NCI-H774 (cell line): ENCODE measurements around the gene KRTAP2-3.

Experiments used
- DNase-seq: peaks from one replicate; lab custom pipeline; 2025; lab: John Stamatoyannopoulos, UW

Gene KRTAP2-3

DNA sequence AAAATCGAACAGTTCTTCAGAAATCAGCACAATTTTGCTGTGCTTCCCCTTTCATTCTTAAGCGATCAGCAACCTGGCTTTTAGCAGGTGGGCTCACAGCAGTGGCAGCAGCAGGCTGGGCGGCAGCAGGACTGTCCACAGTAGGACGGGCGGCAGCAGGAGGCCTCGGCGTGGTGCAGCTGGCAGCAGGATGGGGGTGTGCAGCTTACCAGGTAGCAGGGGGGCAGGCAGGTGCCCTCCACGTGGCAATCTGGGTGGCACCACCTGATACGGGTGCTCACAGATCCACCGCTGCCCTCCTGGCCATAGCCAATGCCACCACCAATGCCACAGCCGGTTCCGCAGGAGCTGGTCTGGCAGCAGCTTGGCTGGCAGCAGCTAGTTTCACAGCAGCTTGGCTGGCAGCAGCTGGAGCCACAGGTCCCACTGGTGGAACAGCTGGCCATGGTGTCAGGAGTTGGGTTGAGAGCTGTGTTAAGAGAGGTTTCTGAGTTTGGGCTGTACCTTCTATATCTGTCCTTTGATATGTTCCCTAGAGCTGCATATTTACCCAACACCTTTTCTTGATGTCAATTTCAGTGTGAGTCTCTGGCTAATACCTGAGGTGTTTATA, 30.2 kb downstream of the KRTAP2-3 start, which contains the start of gene KRTAP1-4:
Gene KRTAP1-4 (minus strand): TSS at position 563 of the 613 bp plus-strand sequence. CDS start 117 bp downstream, at position 446.
- no peak for DNase-seq

DNA sequence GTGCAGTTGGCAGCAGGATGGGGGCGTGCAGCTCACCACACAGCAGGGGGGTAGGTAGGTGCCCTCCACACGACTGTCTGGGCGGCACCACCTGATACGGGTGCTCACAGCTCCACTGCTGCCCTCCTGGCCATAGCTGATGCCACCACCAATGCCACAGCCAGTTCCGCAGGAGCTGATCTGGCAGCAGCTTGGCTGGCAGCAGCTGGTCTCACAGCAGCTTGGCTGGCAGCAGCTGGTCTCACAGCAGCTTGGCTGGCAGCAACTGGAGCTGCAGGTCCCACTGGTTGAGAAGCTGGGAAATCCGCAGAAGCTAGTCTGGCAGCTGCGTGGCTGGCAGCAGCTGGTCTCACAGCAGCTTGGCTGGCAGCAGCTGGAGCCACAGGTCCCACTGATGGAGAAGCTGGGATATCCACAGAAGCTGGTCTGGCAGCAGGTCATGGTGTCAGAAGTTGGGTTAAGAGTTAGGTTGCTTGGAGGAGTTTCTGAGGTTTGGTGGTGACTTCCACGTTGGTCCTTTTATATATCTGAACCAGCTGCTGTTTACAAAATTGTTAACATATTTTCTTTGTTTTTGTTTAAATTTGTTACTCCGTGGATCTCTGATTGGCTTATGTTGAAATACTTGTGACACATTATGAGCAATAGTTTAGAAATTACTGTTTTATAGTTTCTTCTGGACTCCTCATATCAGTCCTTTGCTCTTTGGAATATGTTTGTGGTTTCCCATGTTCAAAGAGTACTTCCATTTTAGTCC, 33.0 kb downstream of the KRTAP2-3 start, which contains the start of gene KRTAP1-5:
Gene KRTAP1-5 (minus strand): TSS at position 494 of the 757 bp plus-strand sequence. CDS start 53 bp downstream, at position 441.
- peak; percentile 57 for DNase-seq

DNA sequence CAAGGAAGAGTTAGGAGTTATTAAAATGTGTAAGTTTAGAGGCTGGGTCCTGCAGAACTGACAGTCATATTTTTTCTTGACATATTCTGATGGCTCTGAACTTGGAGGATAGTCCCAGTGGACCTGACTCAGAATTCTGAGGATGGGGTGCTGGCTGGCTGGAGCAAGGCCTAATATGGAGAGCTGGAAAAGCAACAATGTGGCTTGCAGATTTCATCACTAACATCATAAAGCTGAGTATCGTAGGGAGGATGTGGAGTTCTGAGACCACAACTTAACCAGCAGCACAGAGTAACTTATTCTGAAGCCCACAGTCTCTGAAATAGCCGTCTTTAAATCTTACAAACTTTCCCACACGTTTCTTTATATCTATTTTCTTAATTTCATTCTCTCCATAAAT, 35.2 kb downstream of the KRTAP2-3 start:
- no peak for DNase-seq

DNA sequence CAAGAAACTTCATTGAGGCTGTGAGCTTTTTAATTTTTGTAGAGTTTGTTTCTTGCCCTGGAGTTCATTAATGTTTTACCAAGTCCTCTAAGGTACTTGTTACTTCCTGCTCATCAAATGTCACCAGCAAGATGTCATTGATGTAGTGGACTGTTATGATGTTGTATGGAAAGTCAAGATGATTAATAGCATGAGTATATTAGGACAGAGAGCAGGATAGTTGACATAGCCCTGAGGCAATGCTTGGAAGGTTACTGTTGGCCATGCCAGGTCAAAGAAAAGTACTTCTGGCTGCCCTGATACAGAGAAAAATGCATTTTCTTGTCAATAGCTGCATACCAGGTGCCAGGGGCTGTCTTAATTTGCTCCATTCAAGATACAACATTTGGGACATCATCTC, 39.6 kb downstream of the KRTAP2-3 start:
- DNase-seq = no peak

DNA sequence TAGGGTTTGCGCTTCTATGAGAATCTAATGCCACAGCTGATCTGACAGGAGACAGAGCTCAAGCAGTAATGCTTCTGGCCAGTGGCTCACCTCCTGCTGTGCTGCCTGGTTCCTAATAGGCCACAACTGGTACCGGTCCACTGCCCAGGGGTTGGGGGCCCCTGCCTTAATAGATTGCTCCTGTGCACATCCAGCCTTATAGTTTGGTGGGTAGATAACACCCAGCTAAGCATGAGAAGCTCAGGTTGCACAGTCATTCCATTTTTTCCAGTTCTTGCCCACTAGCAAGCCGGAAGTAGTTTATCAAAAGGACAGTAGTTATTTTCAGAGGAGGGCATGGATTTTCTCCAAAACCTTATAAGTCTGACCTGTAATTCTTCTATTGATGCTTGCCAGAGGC, 40.5 kb downstream of the KRTAP2-3 start:
- DNase-seq = no peak

DNA sequence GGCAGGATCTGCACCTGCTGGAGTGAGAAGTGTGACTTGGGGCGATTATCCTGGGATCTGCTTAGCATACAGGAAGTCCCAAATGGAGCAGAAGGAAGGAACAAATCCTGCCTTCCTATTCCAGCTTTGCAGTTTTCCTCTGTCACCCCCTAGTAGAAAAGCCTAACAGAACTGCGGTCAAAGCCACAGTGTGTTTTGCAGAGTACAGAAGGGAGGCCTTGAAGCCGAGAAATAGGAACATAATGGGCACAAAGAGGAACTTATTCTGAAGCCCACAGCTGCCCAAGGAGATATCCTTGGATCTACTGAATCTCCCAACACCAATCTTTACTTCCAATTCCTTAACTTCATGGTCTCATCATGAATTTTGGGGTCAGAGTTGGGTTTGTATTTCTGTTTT, 41.4 kb downstream of the KRTAP2-3 start:
- DNase-seq = no peak

DNA sequence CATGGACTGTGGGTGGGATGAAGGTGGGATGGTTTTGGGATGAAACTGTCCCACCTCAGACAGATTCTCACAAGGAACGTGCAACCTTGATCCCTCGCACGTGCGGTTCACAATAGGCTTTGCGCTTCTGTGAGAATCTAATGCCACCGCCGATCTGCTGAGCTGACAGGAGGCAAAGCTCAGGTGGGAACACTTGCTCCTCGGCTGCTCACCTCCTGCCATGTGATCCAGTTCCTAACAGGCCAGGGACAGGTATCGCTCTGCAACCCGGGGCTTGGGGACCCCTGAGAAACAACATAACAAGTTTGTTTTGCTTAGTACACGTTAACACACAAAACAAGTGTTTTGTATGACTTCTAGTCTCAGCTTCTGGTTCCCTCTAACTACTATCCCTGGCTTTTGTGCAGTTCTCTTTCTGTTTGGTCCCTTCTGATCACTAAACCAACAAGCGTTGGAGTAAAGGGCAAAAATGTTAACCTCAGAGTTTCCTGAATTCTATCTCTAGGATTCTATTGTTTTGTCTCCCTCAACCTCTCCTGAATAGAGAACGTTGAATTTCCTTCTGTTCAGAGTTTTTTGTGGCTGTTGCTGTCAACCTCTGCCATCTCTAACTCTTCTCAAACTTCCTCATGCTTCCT, 43.2 kb downstream of the KRTAP2-3 start:
- no peak for DNase-seq

DNA sequence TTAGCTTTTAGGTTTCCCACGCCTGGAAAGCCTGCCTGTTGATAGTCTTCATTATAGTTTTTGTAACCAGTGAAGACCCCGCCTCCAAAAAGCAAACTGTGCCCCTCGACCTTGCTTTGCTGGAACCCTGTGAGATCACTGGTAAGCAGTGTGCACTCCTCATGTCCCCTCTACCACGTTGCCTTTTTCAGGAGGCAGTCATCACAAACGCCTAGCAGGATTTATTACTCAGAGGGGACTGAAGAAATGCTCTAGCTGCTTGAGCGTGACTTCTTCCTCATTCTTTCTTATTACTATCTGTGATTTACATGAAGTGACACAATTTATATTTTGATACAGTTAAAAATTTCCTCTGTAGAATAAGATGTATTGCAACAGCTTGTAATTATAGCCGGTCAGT, 44.5 kb downstream of the KRTAP2-3 start:
- DNase-seq = no peak

DNA sequence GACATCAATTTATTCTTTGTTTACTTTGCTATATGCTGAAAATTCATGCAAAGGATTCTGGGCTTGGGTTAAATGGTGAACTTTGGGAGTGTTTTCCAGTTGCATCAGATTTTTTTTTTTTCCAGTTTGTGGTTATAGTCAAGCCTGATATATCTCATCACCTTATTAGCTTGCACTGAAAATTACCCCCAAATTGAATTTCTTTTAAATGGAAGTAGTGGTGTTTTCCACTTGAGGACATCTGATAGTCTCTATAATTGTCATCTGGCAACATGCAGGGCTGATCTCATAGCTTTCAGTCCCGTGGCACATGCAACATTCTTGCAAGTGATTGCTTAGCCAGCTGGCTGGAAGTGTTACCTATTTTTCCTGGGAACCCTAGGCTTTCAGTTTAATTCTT, 46.3 kb downstream of the KRTAP2-3 start:
- DNase-seq = no peak

DNA sequence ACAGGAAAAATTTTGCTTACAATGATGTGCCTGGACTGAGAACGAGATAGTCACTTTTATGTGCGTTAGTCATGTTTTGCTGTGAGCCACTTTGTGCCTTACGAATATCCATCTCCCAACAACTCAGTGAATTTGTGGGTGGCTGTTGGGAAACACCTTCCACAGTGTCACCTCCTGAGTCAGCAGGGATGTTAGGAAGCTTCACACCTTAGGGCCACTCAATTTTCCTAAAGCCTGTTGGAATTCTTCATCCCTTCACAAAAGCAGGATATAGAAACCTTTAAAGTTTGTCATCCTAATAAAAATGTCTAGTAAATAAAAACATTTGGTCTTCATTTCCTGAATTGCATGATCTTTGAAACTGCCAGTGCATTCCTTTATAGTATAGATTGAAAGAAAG, 46.7 kb downstream of the KRTAP2-3 start:
- DNase-seq = no peak

DNA sequence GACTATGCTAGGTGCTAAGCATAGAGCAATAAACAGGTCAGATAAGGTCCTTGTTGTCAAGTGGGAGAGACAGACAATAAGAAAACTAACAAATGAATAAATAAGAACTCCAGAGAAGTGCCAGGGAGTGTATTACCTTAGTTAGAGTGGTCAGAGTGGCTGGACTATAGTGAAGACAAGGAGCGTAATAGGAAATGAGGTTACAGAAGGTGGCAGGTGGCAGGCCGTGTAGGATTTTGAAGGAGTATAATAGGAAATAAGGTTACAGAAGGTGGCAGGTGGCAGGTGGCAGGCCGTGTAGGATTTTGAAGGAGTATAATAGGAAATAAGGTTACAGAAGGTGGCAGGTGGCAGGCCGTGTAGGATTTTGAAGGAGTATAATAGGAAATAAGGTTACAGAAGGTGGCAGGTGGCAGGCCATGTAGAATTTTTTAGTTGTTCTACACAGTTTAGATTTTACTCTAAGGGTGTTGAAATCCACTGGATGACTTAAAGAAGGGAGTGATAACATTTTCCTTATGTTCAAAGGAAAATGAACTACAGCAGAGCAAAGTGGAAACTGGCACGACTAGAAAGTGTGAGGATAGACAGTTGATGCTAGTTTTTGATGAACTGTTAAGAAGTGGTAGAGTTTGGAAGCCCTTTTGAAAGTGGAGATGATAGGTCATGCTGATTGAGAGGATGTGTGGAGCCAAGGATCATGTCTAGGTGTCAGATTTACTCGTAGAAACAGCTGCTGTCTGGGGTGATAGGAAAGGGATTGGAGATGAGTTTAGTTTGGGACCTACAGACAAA, 47.4 kb downstream of the KRTAP2-3 start:
- DNase-seq = peak; percentile 25

DNA sequence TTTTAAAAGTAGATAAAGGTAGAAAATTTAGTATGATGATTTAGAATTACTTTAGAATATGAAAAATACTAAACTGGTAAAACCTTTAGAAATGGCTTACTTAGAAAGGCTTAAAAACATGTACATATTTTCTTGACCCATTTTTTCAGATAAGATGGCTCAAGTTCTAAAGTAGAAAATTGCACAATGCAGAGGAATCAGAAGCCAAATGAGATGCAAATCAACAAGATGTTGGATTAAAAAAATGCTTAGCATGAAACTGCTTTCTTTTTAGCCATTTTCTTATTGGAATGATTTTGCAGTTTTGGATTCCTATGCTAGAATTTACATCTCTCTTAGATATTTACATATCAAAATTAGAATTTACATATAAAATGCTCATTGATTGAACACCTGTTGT, 49.5 kb downstream of the KRTAP2-3 start:
- DNase-seq = no peak

DNA sequence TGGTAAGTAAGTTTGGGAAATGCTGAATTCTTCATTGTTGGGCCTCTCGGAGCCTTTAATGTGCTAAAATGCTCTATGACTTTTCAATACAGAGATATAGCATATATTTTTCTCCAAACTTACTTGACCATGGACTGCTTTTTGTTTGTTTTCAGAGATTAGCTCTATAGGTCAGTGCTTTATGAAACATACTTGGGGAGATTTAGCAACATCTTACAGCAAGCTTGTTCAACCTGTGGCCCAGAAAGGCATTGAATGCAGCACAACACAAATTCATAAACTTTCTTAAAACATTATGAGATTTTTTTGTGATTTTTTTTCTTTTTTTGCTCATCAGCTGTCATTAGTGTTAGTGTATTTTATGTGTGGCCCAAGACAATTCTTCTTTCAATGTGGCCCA, 50.0 kb downstream of the KRTAP2-3 start:
- no peak for DNase-seq

DNA sequence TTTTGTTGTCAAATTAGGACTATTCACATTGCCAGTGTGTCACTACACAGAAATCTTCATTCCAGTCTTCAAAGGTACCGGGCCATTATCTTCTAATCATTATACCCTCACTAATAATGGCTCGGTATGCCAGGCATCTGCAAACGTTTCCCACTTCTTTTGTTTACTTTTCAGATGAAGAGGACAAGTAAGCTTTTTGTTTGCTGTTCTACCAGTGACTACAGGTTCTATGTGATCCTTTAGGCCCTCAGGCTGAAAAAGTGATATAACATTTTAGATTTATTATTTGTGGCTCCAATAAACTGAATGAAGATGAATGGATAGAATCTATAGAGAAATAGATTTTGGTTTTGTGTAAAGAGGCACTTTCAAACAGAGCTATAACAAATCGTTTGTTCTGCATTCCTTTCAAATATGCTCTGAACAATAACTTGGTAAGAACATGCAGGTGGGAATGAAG, 50.6 kb downstream of the KRTAP2-3 start:
- peak; percentile 75 for DNase-seq
